ENCODE data around the gene CPLANE1. TPM values are rescaled to one million over a fixed set of nuclear protein-coding genes. Genes with fewer than 3 reads are reported as not detected.
"Not testable (repeated sequence)": the region's sequence is repeated elsewhere in the genome, so short reads cannot be mapped to it uniquely, and the experiment has no call there.

The CPLANE1 gene
- total and polyA plus RNA-seq, 9 of the 15 experiments (the other 6 are each of a cell fraction or from before 2014, with no cell fraction given): under 0.01 to 0.27 (median 0.08) TPM; not detected in 2

- H3K9ac ChIP-seq (ENCODE audit: insufficient read depth in 1 of 2, low read depth in 2 of 2, low read length in 2 of 2): no peak overlapping the region
- H3K27me3 ChIP-seq (ENCODE audit: control insufficient read depth in 2 of 2, insufficient read depth in 2 of 2, low read length in 2 of 2): peaks cover 0 to 4% of the 10 kb centered on the region in 2 experiments; a peak in 2 of 5 replicates
- H3K4me3 ChIP-seq: no peak overlapping the region
- ChIA-PET CTCF (ENCODE audit: low intra/inter-chr PET ratio) (no interaction called here), POLR2A (no interaction called here)
- H3K79me2 ChIP-seq (ENCODE audit: control insufficient read depth, insufficient read depth, low read length): no peaks in the 10 kb centered on the region
- no peak for ATAC-seq
- no TSS peak for BruUV-seq (replicated peaks)
- H3K4me1 ChIP-seq (replicated peaks in 1 of 2; ENCODE audit: control insufficient read depth in 2 of 2, insufficient read depth in 2 of 2, low read length in 2 of 2): no peaks in the 10 kb centered on the region
- H3K27ac ChIP-seq (ENCODE audit: extremely low read depth, low read depth, low read length): no peak overlapping the region
- TF ChIP-seq BRCA1 (IDR thresholded peaks at IDR 0.05): no peak
- TF ChIP-seq BRCA1 (CRISPR knock-in tag; IDR thresholded peaks at IDR 0.05): no peak
- TF ChIP-seq C11orf30 (IDR thresholded peaks at IDR 0.05; ENCODE audit: low read depth): 0 out of 2 replicates have a peak, but pooled peaks have one; percentile 13
- peak; percentile 38; the same call in 1 of the 2 replicates for TF ChIP-seq NFE2 (IDR thresholded peaks at IDR 0.05; ENCODE audit: low read depth)
- TF ChIP-seq RFX1 (IDR thresholded peaks at IDR 0.05): 0 out of 2 replicates have a peak, but pooled peaks have one; percentile 5
- FAIRE-seq: no peak
- in situ Hi-C loops (cut with MboI) (no loop called here), intact Hi-C loops (cut with micrococcal nuclease) (no loop called here)
- no peak overlapping the region for H2AFZ ChIP-seq (ENCODE audit: low read depth, low read length)
- H3K36me3 ChIP-seq (ENCODE audit: control insufficient read depth, insufficient read depth, low read length): no peaks in the 10 kb centered on the region
- no peaks in the 10 kb centered on the region for H3K9me1 ChIP-seq (ENCODE audit: control insufficient read depth, insufficient read depth, low read length)
- H3K9me3 ChIP-seq (replicated peaks; ENCODE audit: control insufficient read depth, insufficient read depth, low read depth, low read length): no peaks in the 10 kb centered on the region
- no peak overlapping the region for H3K4me2 ChIP-seq (ENCODE audit: insufficient read depth, low read length)
- no peak for DNase-seq (ENCODE audit: extremely low read depth in 1 of 4, low spot score in 3 of 4)
- no peaks in the 10 kb centered on the region for H4K20me1 ChIP-seq (replicated peaks; ENCODE audit: control insufficient read depth, insufficient read depth, low read length)
Measured at GRCh38 chr5:37222181-37222580, 27.0 kb downstream of the CPLANE1 start.

GRCh38 chr5:37220426-37220825, 28.8 kb downstream of the CPLANE1 start:
- CTCF ChIA-PET (ENCODE audit: low intra/inter-chr PET ratio); H3K79me2 ChIP-seq (ENCODE audit: control insufficient read depth, insufficient read depth, low read length); intact Hi-C loops (cut with micrococcal nuclease); H3K36me3 ChIP-seq (ENCODE audit: control insufficient read depth, insufficient read depth, low read length); H3K4me1 ChIP-seq (replicated peaks in 1 of 2; ENCODE audit: control insufficient read depth in 2 of 2, insufficient read depth in 2 of 2, low read length in 2 of 2); POLR2A ChIA-PET; H3K27ac ChIP-seq (ENCODE audit: extremely low read depth, low read depth, low read length); FAIRE-seq; H3K9me1 ChIP-seq (ENCODE audit: control insufficient read depth, insufficient read depth, low read length); DNase-seq (ENCODE audit: extremely low read depth in 1 of 4, low spot score in 3 of 4); H2AFZ ChIP-seq (ENCODE audit: low read depth, low read length); ATAC-seq; H3K9ac ChIP-seq (ENCODE audit: insufficient read depth in 1 of 2, low read depth in 2 of 2, low read length in 2 of 2); H3K4me2 ChIP-seq (ENCODE audit: insufficient read depth, low read length); in situ Hi-C loops (cut with MboI); H3K27me3 ChIP-seq (ENCODE audit: control insufficient read depth in 2 of 2, insufficient read depth in 2 of 2, low read length in 2 of 2); H4K20me1 ChIP-seq (replicated peaks; ENCODE audit: control insufficient read depth, insufficient read depth, low read length); H3K4me3 ChIP-seq; H3K9me3 ChIP-seq (replicated peaks; ENCODE audit: control insufficient read depth, insufficient read depth, low read depth, low read length); BruUV-seq (replicated peaks): not testable (repeated sequence)
- 3% methylated on average over 6 of the region's 6 CpGs for WGBS (ENCODE audit: insufficient coverage, low coverage, missing lambda C conversion rate)

GRCh38 chr5:37219384-37219783, 29.8 kb downstream of the CPLANE1 start:
- in situ Hi-C loops (cut with MboI); H3K4me2 ChIP-seq (ENCODE audit: insufficient read depth, low read length); H4K20me1 ChIP-seq (replicated peaks; ENCODE audit: control insufficient read depth, insufficient read depth, low read length); H3K9ac ChIP-seq (ENCODE audit: insufficient read depth in 1 of 2, low read depth in 2 of 2, low read length in 2 of 2); H3K4me1 ChIP-seq (replicated peaks in 1 of 2; ENCODE audit: control insufficient read depth in 2 of 2, insufficient read depth in 2 of 2, low read length in 2 of 2); DNase-seq (ENCODE audit: extremely low read depth in 1 of 4, low spot score in 3 of 4); H3K79me2 ChIP-seq (ENCODE audit: control insufficient read depth, insufficient read depth, low read length); BruUV-seq (replicated peaks); H3K36me3 ChIP-seq (ENCODE audit: control insufficient read depth, insufficient read depth, low read length); intact Hi-C loops (cut with micrococcal nuclease); H3K27ac ChIP-seq (ENCODE audit: extremely low read depth, low read depth, low read length); H3K9me1 ChIP-seq (ENCODE audit: control insufficient read depth, insufficient read depth, low read length); H3K9me3 ChIP-seq (replicated peaks; ENCODE audit: control insufficient read depth, insufficient read depth, low read depth, low read length); H3K27me3 ChIP-seq (ENCODE audit: control insufficient read depth in 2 of 2, insufficient read depth in 2 of 2, low read length in 2 of 2); CTCF ChIA-PET (ENCODE audit: low intra/inter-chr PET ratio); ATAC-seq; FAIRE-seq; H2AFZ ChIP-seq (ENCODE audit: low read depth, low read length); H3K4me3 ChIP-seq: not testable (repeated sequence)
- POLR2A ChIA-PET: interaction anchor here (0.6 kb wide), 1 partner anchor 611 kb away, joined by 3 read pairs; no protein-coding TSS in a partner anchor
- WGBS (ENCODE audit: insufficient coverage, low coverage, missing lambda C conversion rate): 16% methylated on average over 4 of the region's 5 CpGs
